Immature natural killer cell (primary cell): ENCODE results near the gene FOXE3. TPM values are rescaled to one million over a fixed set of nuclear protein-coding genes. Genes with fewer than 3 reads are reported as not detected.
"Not testable (repeated sequence)": the region's sequence is repeated elsewhere in the genome, so short reads cannot be mapped to it uniquely, and the experiment has no call there.

Experiments used
- DNase-seq, 3 donors: peaks; one replicate each; pipeline ENCODE4 v3.0.0; 2022; ENCODE audit warnings: mixed read lengths in 1 of 3
- H3K27ac Mint-ChIP-seq, 6 donors: one replicate each; pipeline ENCODE4 v1.8.0; 2020; ENCODE audit warnings: mixed read lengths in 6 of 6, mild to moderate bottlenecking in 5 of 6, inconsistent platforms in 4 of 6, moderate library complexity in 3 of 6
- H3K27me3 Mint-ChIP-seq, 3 donors: one replicate each; pipeline ENCODE4 v1.8.0; 2020 to 2021; ENCODE audit warnings: low read depth in 3 of 3, mild to moderate bottlenecking in 3 of 3, mixed read lengths in 3 of 3, moderate library complexity in 3 of 3, inconsistent platforms in 1 of 3
- H3K36me3 Mint-ChIP-seq, 3 donors: one replicate each; pipeline ENCODE4 v1.8.0; 2020; ENCODE audit warnings: mixed read lengths in 3 of 3, inconsistent platforms in 2 of 3, mild to moderate bottlenecking in 2 of 3
- H3K4me1 Mint-ChIP-seq, 2 donors: one replicate each; pipeline ENCODE4 v1.8.0; 2020; ENCODE audit warnings: inconsistent platforms in 2 of 2, mild to moderate bottlenecking in 2 of 2, mixed read lengths in 2 of 2, moderate library complexity in 1 of 2
- H3K4me3 Mint-ChIP-seq, 5 donors: one replicate each; pipeline ENCODE4 v1.8.0; 2020; ENCODE audit warnings: mild to moderate bottlenecking in 5 of 5, mixed read lengths in 5 of 5, inconsistent platforms in 3 of 5, moderate library complexity in 3 of 5
- H3K9me3 Mint-ChIP-seq, 6 donors: one replicate each; pipeline ENCODE4 v1.8.0; 2020; ENCODE audit warnings: mild to moderate bottlenecking in 6 of 6, mixed read lengths in 6 of 6, inconsistent platforms in 4 of 6, moderate library complexity in 3 of 6
- polyA plus RNA-seq, 3 donors: library from polyadenylated mRNA; unstranded; fragments of 300-500 nt; fragmentation: Illumina TruSeq; gene quantifications; one replicate each; pipeline ENCODE4 v1.2.3, GENCODE V29; 2021

The FOXE3 gene
- polyA plus RNA-seq, 3 donors from 2014 or later: not detected

DNA sequence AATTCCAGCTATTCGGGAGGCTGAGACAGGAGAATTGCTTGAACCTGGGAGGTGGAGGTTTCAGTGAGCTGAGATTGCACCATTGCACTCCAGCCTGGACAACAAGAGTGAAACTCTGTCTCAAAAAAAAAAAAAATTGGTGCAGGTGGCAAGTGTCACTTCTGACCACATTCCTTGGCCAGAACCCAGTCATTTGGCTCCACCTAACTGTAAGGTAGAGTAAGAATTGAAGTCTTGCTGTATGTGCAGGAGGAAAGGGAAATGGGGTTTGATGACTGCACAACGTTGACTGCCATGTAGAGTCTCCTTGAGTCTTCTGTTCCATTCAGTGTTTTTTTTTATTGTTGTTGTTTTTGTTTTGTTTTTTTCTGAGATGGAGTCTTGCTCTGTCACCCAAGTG is 37.8 kb downstream of the FOXE3 start:
- not testable (repeated sequence) for H3K4me3 Mint-ChIP-seq, H3K4me1 Mint-ChIP-seq
- peaks cover 16 to 33% (median 18%) of the 10 kb centered on the region in 3 donors for H3K27me3 Mint-ChIP-seq

DNA sequence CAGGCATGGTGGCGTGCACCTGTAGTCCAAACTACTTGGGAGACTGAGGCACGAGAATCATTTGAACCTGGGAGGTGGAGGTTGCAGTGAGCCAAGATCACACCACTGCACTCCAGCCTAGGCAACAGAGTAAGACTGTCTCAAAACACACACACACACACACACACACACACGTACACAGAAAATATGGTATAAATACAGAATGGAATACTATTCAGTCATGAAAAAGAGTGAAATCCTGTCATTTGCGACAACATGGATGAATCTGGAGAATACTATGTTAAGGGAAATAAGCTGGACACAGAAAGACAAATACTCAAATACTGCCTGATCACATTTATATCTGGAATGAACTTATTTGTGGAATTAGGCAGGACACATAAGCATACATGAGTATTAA is 40.2 kb downstream of the FOXE3 start:
- Mint-ChIP-seq H3K4me3 (no peak overlapping the region), H3K9me3 (no peaks in the 10 kb centered on the region), H3K27ac (no peak overlapping the region), H3K27me3 (peaks cover 6 to 29% (median 18%) of the 10 kb centered on the region in 3 donors), H3K36me3 (no peaks in the 10 kb centered on the region), H3K4me1 (no peaks in the 10 kb centered on the region)
- no peak for DNase-seq

More for the DNA sequence above, 37.8 kb downstream of the FOXE3 start:
- DNase-seq, H3K9me3 Mint-ChIP-seq, H3K27ac Mint-ChIP-seq, H3K36me3 Mint-ChIP-seq: not testable (repeated sequence)

DNA sequence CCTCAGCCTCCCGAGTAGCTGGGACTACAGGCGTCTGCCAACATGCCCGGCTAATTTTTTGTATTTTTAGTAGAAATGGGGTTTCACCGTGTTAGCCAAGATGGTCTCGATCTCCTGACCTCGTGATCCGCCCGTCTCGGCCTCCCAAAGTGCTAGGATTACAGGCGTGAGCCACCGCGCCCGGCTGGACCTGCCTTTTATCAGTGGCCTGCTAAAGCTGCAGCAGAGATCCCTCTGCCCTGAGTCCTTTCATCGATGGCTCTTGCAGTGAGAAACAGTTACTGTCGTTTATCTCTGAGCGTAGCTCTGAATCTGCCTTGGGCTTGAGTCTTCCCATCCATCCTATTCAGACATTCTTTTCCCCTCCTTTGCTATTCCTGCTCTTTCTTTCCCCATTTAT is 41.5 kb downstream of the FOXE3 start:
- H3K27ac Mint-ChIP-seq, H3K4me1 Mint-ChIP-seq, H3K9me3 Mint-ChIP-seq, H3K4me3 Mint-ChIP-seq, H3K36me3 Mint-ChIP-seq, DNase-seq: not testable (repeated sequence)
- peaks cover 6 to 23% (median 17%) of the 10 kb centered on the region in 3 donors for H3K27me3 Mint-ChIP-seq

- no peaks in the 10 kb centered on the region for H3K4me1 Mint-ChIP-seq
- H3K27ac Mint-ChIP-seq: no peak overlapping the region
Observed at GRCh38 chr1:47459253-47459788, 43.2 kb downstream of the FOXE3 start.

GRCh38 chr1:47460040-47460439 is 44.0 kb downstream of the FOXE3 start:
- Mint-ChIP-seq H3K4me1 (no peaks in the 10 kb centered on the region), H3K27me3 (peaks cover 10 to 17% (median 15%) of the 10 kb centered on the region in 3 donors), H3K4me3 (no peak overlapping the region), H3K36me3 (peaks cover 0 to 4% (median 0%) of the 10 kb centered on the region in 3 donors), H3K27ac (no peak overlapping the region), H3K9me3 (no peaks in the 10 kb centered on the region)
- no peak for DNase-seq

More at GRCh38 chr1:47459253-47459788, 43.2 kb downstream of the FOXE3 start:
- DNase-seq: no peak
- peaks cover 10 to 18% (median 17%) of the 10 kb centered on the region in 3 donors for H3K27me3 Mint-ChIP-seq
- H3K9me3 Mint-ChIP-seq: no peaks in the 10 kb centered on the region
- H3K36me3 Mint-ChIP-seq: peaks cover 0 to 4% (median 0%) of the 10 kb centered on the region in 3 donors
- H3K4me3 Mint-ChIP-seq: no peak overlapping the region

- no peak overlapping the region for H3K27ac Mint-ChIP-seq
- no peaks in the 10 kb centered on the region for H3K9me3 Mint-ChIP-seq
- no peak for DNase-seq
- no peaks in the 10 kb centered on the region for H3K4me1 Mint-ChIP-seq
- peaks cover 0 to 4% (median 0%) of the 10 kb centered on the region in 3 donors for H3K36me3 Mint-ChIP-seq
- H3K4me3 Mint-ChIP-seq: no peak overlapping the region
- peaks cover 10 to 14% (median 14%) of the 10 kb centered on the region in 3 donors for H3K27me3 Mint-ChIP-seq
Observed at GRCh38 chr1:47460456-47460855, 44.4 kb downstream of the FOXE3 start.

- no peaks in the 10 kb centered on the region for H3K9me3 Mint-ChIP-seq
- no peaks in the 10 kb centered on the region for H3K4me1 Mint-ChIP-seq
- peaks cover 4 to 9% (median 4%) of the 10 kb centered on the region in 3 donors for H3K27me3 Mint-ChIP-seq
- no peak overlapping the region for H3K4me3 Mint-ChIP-seq
- DNase-seq: no peak
- H3K36me3 Mint-ChIP-seq: peaks cover 0 to 4% (median 0%) of the 10 kb centered on the region in 3 donors
- H3K27ac Mint-ChIP-seq: no peak overlapping the region
Observed at GRCh38 chr1:47465605-47466004, 49.5 kb downstream of the FOXE3 start.

Other genes starting within 250 kb of the FOXE3 start
- gene PDZK1IP1, start 226.2 kb upstream of the FOXE3 start, polyA plus RNA-seq: 1 to 10 TPM in 1 of 3 donors, under 1 TPM in 1, not detected in 1; 0.58 to 7.5 TPM
- gene TAL1, start 184.1 kb upstream of the FOXE3 start, polyA plus RNA-seq: 1 to 10 TPM in 1 of 3 donors, not detected in 2; 1.7 TPM
- gene STIL, start 102.1 kb upstream of the FOXE3 start, polyA plus RNA-seq: 1 to 10 TPM in 2 of 3 donors, under 1 TPM in 1; 0.54 to 1.8 (median 1.1) TPM
- gene CMPK1, start 82.5 kb upstream of the FOXE3 start, polyA plus RNA-seq: 100 to 1,000 TPM; 122 to 171 (median 140) TPM
- under 1 TPM; 0.03 to 0.40 (median 0.26) TPM for gene FOXD2, start 21.8 kb downstream of the FOXE3 start, polyA plus RNA-seq